ENCODE results near the gene RNF39. TPM values are rescaled to one million over a fixed set of nuclear protein-coding genes. Genes with fewer than 3 reads are reported as not detected.

The RNF39 gene
- total and polyA plus RNA-seq, 2 of the 13 experiments (the other 11 are each of a cell fraction or from before 2014, with no cell fraction given): 0.13 to 1.8 TPM

GRCh38 chr6:30066577-30067459 is 8.8 kb downstream of the RNF39 start, which contains the start of gene PPP1R11 (continued):
- TF ChIP-seq CERS6 (CRISPR knock-in tag; IDR thresholded peaks at IDR 0.05) (no peak), PAXIP1 (CRISPR knock-in tag; conservative IDR thresholded peaks at IDR 0.05) (peak; percentile 78), TRIM24 (CRISPR knock-in tag; IDR thresholded peaks at IDR 0.05) (no peak), ZNF264 (CRISPR knock-in tag; IDR thresholded peaks at IDR 0.05) (peak; percentile 41; the same call in 1 of the 2 replicates), REPIN1 (CRISPR knock-in tag; IDR thresholded peaks at IDR 0.05; ENCODE audit: borderline replicate concordance, low read depth) (peak; percentile 98), RFX3 (CRISPR knock-in tag; IDR thresholded peaks at IDR 0.05) (peak; percentile 93), CC2D1A (CRISPR knock-in tag; IDR thresholded peaks at IDR 0.05) (0 out of 2 replicates have a peak, but pooled peaks have one; percentile 66), BHLHE40 (IDR thresholded peaks at IDR 0.05; ENCODE audit: low read length) (peak; percentile 88), ZFP36L1 (CRISPR knock-in tag; IDR thresholded peaks at IDR 0.05) (no peak; the same call in 1 of the 2 replicates), ZNF430 (CRISPR knock-in tag; IDR thresholded peaks at IDR 0.05) (0 out of 2 replicates have a peak, but pooled peaks have one; percentile 25), ZNF773 (CRISPR knock-in tag; IDR thresholded peaks at IDR 0.05; ENCODE audit: borderline replicate concordance) (no peak), ARHGAP35 (CRISPR knock-in tag; IDR thresholded peaks at IDR 0.05; ENCODE audit: borderline replicate concordance) (peak; percentile 76; the same call in 1 of the 2 replicates), TFDP2 (CRISPR knock-in tag; IDR thresholded peaks at IDR 0.05) (peak; percentile 72; the same call in 1 of the 2 replicates), ATF7 (IDR thresholded peaks at IDR 0.05) (peak; percentile 8; the same call in 1 of the 2 replicates), ATF7 (CRISPR knock-in tag; IDR thresholded peaks at IDR 0.05) (peak; percentile 83; the same call in 1 of the 2 replicates), GMEB1 (CRISPR knock-in tag; IDR thresholded peaks at IDR 0.05; ENCODE audit: borderline replicate concordance) (peak; percentile 96), ZNF607 (CRISPR knock-in tag; IDR thresholded peaks at IDR 0.05; ENCODE audit: borderline replicate concordance) (peak; percentile 68), BATF2 (CRISPR knock-in tag; IDR thresholded peaks at IDR 0.05) (no peak), DBP (CRISPR knock-in tag; IDR thresholded peaks at IDR 0.05; ENCODE audit: not compliant biosample characterization) (no peak)

Measured in HepG2 (cell line).